ENCODE results near the gene ABCC1.

GRCh38 chr16:16021646-16021987 lies 72.2 kb downstream of the ABCC1 start:
- TF ChIP-seq ZSCAN30 (tag by site-specific recombination; IDR thresholded peaks at IDR 0.05) = no peak
- TF ChIP-seq, protein P1, sequence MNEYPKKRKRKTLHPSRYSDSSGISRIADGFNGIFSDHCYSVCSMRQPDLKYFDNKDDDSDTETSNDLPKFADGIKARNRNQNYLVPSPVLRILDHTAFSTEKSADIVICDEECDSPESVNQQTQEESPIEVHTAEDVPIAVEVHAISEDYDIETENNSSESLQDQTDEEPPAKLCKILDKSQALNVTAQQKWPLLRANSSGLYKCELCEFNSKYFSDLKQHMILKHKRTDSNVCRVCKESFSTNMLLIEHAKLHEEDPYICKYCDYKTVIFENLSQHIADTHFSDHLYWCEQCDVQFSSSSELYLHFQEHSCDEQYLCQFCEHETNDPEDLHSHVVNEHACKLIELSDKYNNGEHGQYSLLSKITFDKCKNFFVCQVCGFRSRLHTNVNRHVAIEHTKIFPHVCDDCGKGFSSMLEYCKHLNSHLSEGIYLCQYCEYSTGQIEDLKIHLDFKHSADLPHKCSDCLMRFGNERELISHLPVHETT (tag by site-specific recombination; IDR thresholded peaks at IDR 0.05) = no peak
- TF ChIP-seq, protein P2, sequence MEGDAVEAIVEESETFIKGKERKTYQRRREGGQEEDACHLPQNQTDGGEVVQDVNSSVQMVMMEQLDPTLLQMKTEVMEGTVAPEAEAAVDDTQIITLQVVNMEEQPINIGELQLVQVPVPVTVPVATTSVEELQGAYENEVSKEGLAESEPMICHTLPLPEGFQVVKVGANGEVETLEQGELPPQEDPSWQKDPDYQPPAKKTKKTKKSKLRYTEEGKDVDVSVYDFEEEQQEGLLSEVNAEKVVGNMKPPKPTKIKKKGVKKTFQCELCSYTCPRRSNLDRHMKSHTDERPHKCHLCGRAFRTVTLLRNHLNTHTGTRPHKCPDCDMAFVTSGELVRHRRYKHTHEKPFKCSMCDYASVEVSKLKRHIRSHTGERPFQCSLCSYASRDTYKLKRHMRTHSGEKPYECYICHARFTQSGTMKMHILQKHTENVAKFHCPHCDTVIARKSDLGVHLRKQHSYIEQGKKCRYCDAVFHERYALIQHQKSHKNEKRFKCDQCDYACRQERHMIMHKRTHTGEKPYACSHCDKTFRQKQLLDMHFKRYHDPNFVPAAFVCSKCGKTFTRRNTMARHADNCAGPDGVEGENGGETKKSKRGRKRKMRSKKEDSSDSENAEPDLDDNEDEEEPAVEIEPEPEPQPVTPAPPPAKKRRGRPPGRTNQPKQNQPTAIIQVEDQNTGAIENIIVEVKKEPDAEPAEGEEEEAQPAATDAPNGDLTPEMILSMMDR (tag by site-specific recombination; IDR thresholded peaks at IDR 0.05) = no peak
- TF ChIP-seq ZNF513 (tag by site-specific recombination; IDR thresholded peaks at IDR 0.05) = no peak
- TF ChIP-seq ZBTB26 (tag by site-specific recombination; optimal IDR thresholded peaks at IDR 0.05) = no peak
- no peak for TF ChIP-seq ZNF23 (tag by site-specific recombination; IDR thresholded peaks at IDR 0.05; ENCODE audit: borderline replicate concordance)
